Panc1 (cell line): ENCODE measurements around the gene COL6A3. TPM values are rescaled to one million over a fixed set of nuclear protein-coding genes. Genes with fewer than 3 reads are reported as not detected.
A peak's percentile ranks its signal among the peaks of the same experiment; 100 is the strongest.

Experiments used
- ATAC-seq: fragments of 200-7000 bp; cut with Tn5 transposase; 2 replicates; pipeline ENCODE4 v1.9.1; 2020; ENCODE audit warnings: mild to moderate bottlenecking, moderate library complexity
- BruUV-seq: library from RNA; stranded (reverse); fragments of 400-500 nt; replicated peaks from 2 replicates; lab custom pipeline; 2021; lab: Mats Ljungman, UMichigan
- CTCF ChIA-PET: fragments of 300-600 bp; sonication (Branson Sonifier 250); formaldehyde crosslinking; loops from one replicate; lab custom pipeline; 2022; ENCODE audit warnings: antibody characterized with exemption; lab: Charles Lee
- POLR2A ChIA-PET: fragments of 300-600 bp; sonication (Branson Sonifier 250); formaldehyde crosslinking; loops from one replicate; lab custom pipeline; 2022; ENCODE audit warnings: antibody characterized with exemption; lab: Charles Lee
- DNase-seq: peaks from one replicate; pipeline ENCODE4 v3.0.0-alpha.2; 2010; ENCODE audit warnings: low read depth, low spot score
- H3K27ac ChIP-seq: 2 replicates; pipeline ENCODE4 v1.5.1; 2011; ENCODE audit warnings: mild to moderate bottlenecking, low read length, inconsistent platforms
- H3K27me3 ChIP-seq: fragments of 200-500 bp; sonication (Bioruptor generic); 2 replicates; pipeline ENCODE4 v1.6.0; 2014; ENCODE audit warnings: low read length, inconsistent platforms; ENCODE audit not compliant: control insufficient read depth, insufficient read depth
- H3K36me3 ChIP-seq: fragments of 200-500 bp; sonication (Bioruptor generic); 2 replicates; pipeline ENCODE4 v1.5.1; 2014; ENCODE audit warnings: inconsistent platforms, mild to moderate bottlenecking, low read length, moderate library complexity; ENCODE audit not compliant: control insufficient read depth, insufficient read depth
- H3K4me1 ChIP-seq: 2 replicates; pipeline ENCODE4 v1.5.1; 2011; ENCODE audit warnings: inconsistent platforms, mild to moderate bottlenecking, low read length, moderate library complexity; ENCODE audit not compliant: control insufficient read depth, insufficient read depth
- H3K4me3 ChIP-seq, 2 experiments: 2 replicates each; pipeline ENCODE4 v1.5.1; 2011 to 2012; ENCODE audit warnings: low read depth in 2 of 2, low read length in 2 of 2, mild to moderate bottlenecking in 2 of 2, inconsistent platforms in 1 of 2, moderate library complexity in 1 of 2
- H3K9me3 ChIP-seq: fragments of 200-500 bp; sonication (Bioruptor generic); 2 replicates; pipeline ENCODE4 v1.5.1; 2014; ENCODE audit warnings: low read depth, mild to moderate bottlenecking, inconsistent platforms, low read length, moderate library complexity; ENCODE audit not compliant: control insufficient read depth, insufficient read depth
- POLR2AphosphoS5 ChIP-seq: IDR thresholded peaks from 2 replicates; pipeline ENCODE4 v1.6.1; 2012; ENCODE audit warnings: mild to moderate bottlenecking, low read depth, low read length, moderate library complexity
- SIN3A ChIP-seq: IDR thresholded peaks from 2 replicates; pipeline ENCODE4 v1.6.1; 2012; ENCODE audit warnings: low read depth, mild to moderate bottlenecking, low read length, moderate library complexity, borderline replicate concordance; ENCODE audit not compliant: insufficient read depth
- TCF7L2 ChIP-seq: IDR thresholded peaks from 2 replicates; pipeline ENCODE4 v1.6.1; 2011; ENCODE audit warnings: mild to moderate bottlenecking, low read depth, low read length, inconsistent platforms
- in situ Hi-C: cut with HindIII; loops from 2 replicates; pipeline ENCODE4 v1.10.0; 2016; ENCODE audit warnings: low sequenced_read_pairs, low pct_unique_long_range_greater_than_20kb
- intact Hi-C: fragments of 100-400 bp; cut with micrococcal nuclease; formaldehyde crosslinking; loops from one replicate; pipeline ENCODE4 v1.10.0; 2022; ENCODE audit not compliant: unreplicated experiment
- total RNA-seq: library from RNA; stranded (reverse); gene quantifications from one replicate; pipeline ENCODE4 v1.2.1, GENCODE V29; 2021; ENCODE audit not compliant: unreplicated experiment
- TF ChIP-seq, protein P1 (sequence below), 2 experiments: IDR thresholded peaks; 2 replicates each; pipeline ENCODE4 v1.6.1; 2011 to 2012; ENCODE audit warnings: low read depth in 2 of 2, control low read depth in 1 of 2, low read length in 1 of 2, mild to moderate bottlenecking in 1 of 2, moderate library complexity in 1 of 2; ENCODE audit not compliant: insufficient read depth in 1 of 2
- TF ChIP-seq, protein P2 (sequence below): fragments of 450-650 bp; IDR thresholded peaks from 2 replicates; pipeline ENCODE4 v1.5.1; 2017; ENCODE audit warnings: mild to moderate bottlenecking

Gene COL6A3
- total RNA-seq, 1 experiment from 2014 or later, result 0.69 TPM

DNA sequence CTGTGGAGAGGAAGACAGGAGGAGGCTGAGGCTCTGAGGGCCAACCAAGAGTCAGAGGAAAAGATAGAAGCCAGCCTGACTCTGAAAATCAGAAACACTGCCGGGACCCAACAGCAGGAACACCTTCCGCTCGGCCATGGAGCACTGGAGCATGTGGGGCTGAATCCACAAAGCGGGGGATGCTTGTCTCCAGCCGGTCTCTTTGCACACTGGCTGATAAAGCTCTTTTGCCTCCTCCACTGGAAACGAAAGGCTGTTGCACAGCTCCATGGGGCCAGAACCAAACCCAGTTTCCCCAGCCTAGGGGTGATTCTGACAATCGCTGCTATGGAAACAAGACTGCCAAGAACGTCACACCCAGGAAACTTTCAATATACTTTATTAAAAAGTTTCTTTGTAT, 90.3 kb downstream of the COL6A3 start:
- ATAC-seq (no peak), DNase-seq (no peak)
- no peaks in the 10 kb centered on the region for H3K36me3 ChIP-seq
- no peaks in the 10 kb centered on the region for H3K27me3 ChIP-seq
- intact Hi-C loops, result no loop called here
- H3K4me1 ChIP-seq, result no peaks in the 10 kb centered on the region
- ChIA-PET CTCF (interaction anchor here (0.7 kb wide), 1 partner anchor 1687 kb away, joined by 4 read pairs; no protein-coding TSS in a partner anchor), POLR2A (no interaction called here)
- no peaks in the 10 kb centered on the region for H3K9me3 ChIP-seq
- in situ Hi-C loops, result no loop called here
- H3K4me3 ChIP-seq, result no peak overlapping the region
- no TSS peak for BruUV-seq
- H3K27ac ChIP-seq, result peak overlapping the region; percentile 52; the same call in 1 of the 2 replicates
- TF ChIP-seq SIN3A (no peak), TCF7L2 (no peak), POLR2AphosphoS5 (no peak)
- TF ChIP-seq, protein P1, sequence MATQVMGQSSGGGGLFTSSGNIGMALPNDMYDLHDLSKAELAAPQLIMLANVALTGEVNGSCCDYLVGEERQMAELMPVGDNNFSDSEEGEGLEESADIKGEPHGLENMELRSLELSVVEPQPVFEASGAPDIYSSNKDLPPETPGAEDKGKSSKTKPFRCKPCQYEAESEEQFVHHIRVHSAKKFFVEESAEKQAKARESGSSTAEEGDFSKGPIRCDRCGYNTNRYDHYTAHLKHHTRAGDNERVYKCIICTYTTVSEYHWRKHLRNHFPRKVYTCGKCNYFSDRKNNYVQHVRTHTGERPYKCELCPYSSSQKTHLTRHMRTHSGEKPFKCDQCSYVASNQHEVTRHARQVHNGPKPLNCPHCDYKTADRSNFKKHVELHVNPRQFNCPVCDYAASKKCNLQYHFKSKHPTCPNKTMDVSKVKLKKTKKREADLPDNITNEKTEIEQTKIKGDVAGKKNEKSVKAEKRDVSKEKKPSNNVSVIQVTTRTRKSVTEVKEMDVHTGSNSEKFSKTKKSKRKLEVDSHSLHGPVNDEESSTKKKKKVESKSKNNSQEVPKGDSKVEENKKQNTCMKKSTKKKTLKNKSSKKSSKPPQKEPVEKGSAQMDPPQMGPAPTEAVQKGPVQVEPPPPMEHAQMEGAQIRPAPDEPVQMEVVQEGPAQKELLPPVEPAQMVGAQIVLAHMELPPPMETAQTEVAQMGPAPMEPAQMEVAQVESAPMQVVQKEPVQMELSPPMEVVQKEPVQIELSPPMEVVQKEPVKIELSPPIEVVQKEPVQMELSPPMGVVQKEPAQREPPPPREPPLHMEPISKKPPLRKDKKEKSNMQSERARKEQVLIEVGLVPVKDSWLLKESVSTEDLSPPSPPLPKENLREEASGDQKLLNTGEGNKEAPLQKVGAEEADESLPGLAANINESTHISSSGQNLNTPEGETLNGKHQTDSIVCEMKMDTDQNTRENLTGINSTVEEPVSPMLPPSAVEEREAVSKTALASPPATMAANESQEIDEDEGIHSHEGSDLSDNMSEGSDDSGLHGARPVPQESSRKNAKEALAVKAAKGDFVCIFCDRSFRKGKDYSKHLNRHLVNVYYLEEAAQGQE (IDR thresholded peaks at IDR 0.05; ENCODE audit: insufficient read depth in 1 of 2, low read depth in 2 of 2, low read length in 1 of 2), result no peak
- TF ChIP-seq, protein P2, sequence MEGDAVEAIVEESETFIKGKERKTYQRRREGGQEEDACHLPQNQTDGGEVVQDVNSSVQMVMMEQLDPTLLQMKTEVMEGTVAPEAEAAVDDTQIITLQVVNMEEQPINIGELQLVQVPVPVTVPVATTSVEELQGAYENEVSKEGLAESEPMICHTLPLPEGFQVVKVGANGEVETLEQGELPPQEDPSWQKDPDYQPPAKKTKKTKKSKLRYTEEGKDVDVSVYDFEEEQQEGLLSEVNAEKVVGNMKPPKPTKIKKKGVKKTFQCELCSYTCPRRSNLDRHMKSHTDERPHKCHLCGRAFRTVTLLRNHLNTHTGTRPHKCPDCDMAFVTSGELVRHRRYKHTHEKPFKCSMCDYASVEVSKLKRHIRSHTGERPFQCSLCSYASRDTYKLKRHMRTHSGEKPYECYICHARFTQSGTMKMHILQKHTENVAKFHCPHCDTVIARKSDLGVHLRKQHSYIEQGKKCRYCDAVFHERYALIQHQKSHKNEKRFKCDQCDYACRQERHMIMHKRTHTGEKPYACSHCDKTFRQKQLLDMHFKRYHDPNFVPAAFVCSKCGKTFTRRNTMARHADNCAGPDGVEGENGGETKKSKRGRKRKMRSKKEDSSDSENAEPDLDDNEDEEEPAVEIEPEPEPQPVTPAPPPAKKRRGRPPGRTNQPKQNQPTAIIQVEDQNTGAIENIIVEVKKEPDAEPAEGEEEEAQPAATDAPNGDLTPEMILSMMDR, result no peak

DNA sequence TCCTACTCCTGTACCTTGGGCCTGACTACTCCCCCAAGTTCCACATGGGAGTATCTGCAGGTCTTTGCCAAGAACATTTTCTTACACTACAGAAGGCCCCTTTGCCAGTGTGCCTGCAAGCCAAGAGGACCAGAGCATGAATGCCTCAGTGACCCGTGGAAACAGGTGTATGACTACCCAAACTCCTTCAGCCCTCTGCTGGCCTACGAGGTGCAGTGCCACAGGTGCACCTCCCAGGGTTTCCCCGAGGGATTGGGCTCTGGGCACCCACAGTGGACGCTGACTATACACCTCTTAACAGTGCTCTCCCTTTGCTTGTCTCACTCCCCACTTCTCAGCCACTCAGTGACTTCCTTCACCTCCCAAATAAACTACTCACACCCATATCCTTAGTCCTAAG, 91.4 kb downstream of the COL6A3 start:
- BruUV-seq, result no TSS peak
- in situ Hi-C loops (no loop called here), intact Hi-C loops (no loop called here)
- Histone ChIP-seq H3K4me1 (no peaks in the 10 kb centered on the region), H3K27ac (no peak overlapping the region; the same call in 1 of the 2 replicates), H3K36me3 (no peaks in the 10 kb centered on the region), H3K27me3 (no peaks in the 10 kb centered on the region), H3K9me3 (no peaks in the 10 kb centered on the region), H3K4me3 (no peak overlapping the region)
- CTCF ChIA-PET, result no interaction called here
- POLR2A ChIA-PET, result no interaction called here
- TF ChIP-seq SIN3A (no peak), TCF7L2 (no peak), POLR2AphosphoS5 (no peak)
- TF ChIP-seq, protein P2, result peak; percentile 52; the same call in 1 of the 2 replicates
- TF ChIP-seq, protein P1 (IDR thresholded peaks at IDR 0.05; ENCODE audit: insufficient read depth in 1 of 2, low read depth in 2 of 2, low read length in 1 of 2), result no peak
- DNase-seq (no peak), ATAC-seq (peak; percentile 73)
